GM18858 (cell line): ENCODE measurements around the gene CD81.

Source experiments
- ATAC-seq: cut with Tn5 transposase; IDR thresholded peaks from one replicate; pipeline ENCODE4 v1.9.1; 2021; ENCODE audit not compliant: unreplicated experiment

Gene CD81

DNA sequence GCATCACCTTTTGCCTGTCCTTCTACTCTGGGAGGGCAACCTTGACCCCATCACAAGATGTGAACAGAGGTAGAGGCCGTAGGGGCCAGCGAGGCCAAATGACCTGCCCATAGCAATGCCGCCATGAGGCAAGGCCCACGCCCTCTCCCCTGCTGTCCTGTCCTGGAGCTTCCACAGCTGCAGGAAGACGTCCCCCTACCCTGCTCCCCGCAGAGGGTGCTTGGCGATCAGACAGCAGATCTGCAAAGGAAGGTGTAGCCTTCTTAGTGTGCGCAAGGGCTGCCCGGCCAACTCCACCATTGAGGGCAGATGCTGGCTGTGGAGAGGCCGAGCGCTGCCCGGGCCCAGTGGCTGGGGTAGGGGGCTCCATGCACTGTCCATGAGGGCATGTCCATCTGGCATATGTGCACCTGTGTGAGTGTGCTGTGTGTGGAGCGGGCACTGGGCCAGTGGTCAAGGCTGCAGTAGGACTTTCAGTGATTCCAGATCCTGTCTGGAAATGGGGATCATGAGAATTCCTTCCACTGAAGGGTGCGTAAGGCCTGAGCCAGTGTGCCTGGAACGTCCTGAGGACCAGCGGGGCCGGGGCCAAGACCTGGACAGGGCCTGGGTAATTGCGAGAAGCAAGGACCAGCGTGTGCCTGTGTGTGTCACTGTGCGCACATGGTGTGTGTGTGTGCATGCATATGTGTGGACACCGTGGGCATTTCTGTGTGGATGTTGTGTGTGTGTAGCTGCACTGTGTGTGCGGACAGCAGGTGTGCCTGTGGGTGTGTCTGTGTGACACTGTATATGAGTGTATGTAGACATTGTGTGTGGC, 56.2 kb downstream of the CD81 start:
- ATAC-seq, result no peak

DNA sequence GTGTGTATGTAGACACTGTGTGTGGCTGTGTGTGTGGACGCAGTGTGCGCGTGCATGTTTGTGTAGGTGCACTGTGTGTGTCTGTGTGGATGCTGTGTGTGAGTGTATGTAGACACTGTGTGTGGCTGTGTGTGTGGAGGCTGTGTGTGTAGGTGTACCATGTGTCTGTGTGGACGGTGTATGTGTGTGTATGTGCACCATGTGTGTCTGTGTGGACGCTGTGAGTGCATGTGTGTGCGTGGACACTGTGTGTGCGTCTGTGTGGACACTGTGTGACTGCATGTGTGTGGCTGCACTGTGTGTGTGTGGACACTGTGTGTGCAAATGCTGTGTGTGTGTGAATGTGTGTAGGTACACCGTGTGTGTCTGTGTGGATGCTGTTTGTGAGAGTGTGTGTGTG, 56.9 kb downstream of the CD81 start:
- no peak for ATAC-seq

DNA sequence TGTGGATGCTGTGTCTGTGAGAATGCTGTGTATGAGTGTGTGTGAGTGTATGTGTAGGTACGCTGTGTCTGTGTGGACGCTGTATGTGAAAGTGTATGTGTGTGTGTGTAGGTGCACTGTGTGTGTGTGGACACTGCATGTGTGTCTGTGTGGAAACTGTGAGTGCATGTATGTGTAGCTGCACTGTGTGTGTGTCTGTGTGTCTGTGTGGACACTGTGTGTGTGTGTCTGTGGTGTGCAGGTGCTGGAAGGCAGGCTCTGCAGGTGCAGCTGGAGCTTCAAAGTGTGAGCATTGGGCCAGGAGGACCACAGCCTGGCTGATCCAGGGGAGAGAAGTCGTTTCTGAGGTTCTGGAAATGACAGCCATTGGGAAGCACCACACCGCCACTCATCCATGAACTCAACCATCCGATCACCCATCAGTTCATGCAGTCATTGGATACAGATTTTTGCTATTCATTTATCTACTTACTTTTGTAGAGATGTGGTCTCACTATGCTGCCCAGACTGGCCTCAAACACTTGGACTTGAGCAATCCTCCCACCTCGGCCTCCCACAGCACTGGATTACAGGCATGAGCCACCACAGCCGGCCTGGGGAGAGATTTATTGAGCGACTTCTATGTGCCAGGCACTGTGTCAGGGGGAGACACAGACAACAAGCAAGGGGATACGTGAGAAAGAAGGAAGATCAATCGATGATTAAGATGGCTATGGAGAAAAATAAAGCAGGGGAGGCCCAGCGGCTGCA, 57.6 kb downstream of the CD81 start:
- ATAC-seq, result no peak

DNA sequence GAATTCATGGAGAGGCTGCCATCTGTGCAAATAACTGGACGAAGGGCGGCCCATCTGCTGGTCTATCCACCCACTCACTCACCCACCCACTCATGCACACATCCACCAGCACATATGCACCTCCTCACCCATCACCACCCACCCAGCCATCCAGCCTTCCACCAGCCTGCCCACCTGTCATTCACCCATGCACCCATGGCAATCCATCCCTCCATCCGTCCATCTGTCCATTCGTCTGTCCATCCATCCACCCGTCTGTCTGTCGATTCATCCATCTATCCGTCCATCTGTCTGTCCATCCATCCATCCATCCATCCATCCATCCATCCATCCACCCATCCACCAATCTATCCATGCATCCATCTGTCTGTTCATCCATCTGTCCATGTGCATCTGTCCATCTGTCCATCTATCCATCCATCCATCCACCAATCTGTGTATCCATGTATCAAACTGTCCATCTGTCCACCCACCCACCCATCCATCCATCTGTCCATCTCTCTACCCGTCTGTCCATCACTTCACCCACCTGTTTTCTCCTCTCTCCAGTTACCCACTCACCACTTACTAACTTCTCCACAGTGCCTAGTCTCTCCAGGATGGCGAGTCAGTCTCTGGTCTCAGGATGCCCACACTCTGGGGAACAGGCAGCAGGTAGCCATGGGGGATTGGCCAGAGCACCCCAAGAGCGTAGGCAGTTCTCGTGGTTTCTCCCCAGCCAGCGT, 58.3 kb downstream of the CD81 start:
- no peak for ATAC-seq

DNA sequence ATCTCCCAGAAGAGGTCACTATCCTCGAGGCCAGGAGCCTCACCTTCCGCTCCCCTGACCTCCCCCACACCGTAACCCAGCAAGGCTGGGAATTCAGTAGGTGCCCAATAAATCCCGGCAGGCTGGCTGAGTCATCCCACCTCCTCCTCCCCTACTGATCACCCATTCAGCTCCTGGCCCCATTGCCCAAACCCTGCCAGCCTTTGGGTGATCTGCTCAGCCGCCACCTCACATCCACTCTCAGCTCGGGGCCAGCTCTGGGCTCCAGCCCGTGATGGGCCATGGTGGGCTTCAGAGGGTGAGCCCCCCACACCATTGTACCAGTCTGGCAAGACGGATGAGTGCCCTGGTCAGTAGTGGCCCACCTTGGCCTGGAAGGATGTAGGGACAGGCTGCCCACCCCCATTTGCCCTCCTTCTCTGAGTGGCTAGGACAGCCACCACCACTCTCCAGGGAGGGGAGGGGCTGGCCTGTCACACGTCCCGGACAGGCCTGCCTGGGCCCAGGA, 59.0 kb downstream of the CD81 start:
- no peak for ATAC-seq

DNA sequence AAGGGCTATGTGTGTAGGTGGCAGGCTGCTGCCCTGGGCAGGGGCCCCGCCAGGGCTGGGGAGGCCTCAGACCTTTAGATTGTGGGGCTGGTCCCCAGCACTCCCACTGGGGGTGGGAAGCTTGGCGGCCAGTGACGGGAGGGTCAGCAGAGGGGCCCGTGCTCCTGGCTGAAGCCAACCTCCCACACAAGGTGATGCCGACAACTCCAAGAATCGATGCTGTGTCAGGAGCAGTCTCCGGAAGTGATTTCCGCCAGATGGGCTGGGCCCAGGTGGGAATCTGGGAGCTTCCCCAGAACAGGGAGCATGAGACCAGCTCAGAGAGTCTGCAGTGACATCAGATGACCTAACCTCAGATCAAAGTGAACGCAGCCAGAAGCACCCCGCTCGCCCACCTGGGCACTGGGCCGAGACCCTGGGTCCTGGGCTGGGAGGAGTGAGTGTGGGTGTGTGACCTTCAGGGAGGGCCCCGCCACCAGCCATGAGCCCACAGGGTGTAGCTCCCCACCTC, 59.5 kb downstream of the CD81 start:
- no peak for ATAC-seq

DNA sequence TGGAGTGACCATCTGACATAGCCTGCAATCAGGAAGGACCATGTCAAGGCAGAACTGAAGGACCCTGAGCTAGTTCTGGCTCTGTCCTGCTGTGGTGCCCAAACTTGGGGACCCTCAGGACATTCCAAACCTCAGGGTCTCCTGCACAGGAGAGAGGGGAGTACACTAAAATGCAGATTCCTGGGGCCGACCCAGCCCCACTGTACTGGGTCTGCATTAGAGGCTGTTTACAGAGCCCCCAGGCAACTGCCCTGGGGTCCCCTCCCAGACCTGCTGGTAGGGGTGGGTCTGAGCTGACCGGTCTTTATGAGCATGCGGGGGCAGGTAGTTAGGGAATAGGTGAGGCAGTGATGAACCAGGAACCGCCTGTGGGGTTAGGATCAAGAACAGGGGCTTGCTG, 60.4 kb downstream of the CD81 start:
- ATAC-seq, result no peak

DNA sequence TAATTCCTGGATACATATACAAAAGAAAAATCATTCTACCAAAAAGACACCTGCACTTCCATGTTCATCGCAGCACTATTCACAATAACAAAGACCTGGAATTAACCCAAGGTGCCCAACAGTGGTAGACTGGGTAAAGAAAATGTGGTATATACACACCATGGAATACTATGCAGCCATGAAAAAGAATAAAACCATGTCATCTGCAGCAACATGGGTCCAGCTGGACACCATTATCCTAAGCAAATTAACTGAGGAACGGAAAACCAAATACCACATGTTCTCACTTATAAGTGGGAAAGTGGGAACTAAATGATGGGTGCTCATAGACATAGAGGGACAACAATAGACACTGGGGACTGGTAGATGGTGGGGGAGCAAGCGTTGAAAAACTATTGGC, 62.7 kb downstream of the CD81 start:
- ATAC-seq, result no peak

DNA sequence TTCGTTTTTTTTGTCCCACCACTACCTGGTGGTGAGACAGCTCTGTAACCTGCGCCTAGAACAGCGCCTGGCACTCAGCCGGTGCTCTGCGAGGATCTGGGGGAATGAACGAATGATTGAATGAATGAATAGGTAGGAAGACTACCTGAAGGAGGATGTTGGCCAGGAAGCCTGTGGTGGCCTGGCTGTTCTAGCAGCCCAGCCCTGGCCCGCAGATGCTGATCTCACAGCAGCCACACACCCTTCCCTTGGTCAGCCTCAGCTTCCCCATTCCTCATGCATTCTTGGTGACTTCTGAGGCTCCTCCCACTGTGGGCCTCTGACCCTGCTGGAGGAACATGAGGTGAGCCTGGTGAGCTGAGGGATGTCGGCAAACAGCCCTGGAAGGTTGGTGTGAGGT, 63.5 kb downstream of the CD81 start:
- no peak for ATAC-seq

DNA sequence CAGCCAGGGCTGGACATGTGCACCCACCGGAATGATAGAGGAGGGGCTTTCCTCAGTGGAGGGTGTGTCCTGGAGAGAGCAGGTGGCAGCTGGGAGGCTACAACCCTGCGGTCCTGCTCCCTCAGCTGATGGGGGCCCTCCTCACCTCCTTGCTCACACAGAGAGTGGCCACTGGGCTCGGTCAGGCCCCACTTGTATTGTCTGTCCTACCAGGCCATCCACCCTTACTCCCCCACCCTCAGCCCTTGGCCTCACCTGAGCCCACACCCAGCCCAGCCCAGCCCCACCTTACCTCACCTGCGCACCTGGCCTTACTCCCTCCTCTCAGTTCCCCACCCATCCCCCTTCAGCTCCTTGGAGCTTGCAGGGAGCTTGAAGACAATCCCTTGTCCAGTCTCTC, 64.1 kb downstream of the CD81 start:
- no peak for ATAC-seq

DNA sequence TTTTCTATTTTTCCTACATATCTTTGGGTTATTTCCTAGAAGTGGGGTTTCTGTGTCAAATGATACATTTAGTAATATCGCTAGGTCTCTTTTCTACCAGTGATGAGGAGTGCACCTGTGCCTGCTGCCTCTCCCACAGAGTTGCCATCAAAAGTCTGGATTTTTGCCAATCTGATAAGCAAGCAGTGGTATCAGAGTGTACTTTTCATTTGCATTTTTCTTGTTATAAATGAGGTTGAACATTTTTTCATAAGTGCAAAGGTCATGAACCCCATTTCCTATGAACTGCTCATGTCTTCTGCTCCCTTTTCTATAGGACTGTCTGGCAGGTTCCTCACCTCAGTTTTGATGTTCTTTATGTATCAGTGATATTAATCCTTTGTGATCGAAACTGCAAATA, 65.5 kb downstream of the CD81 start:
- ATAC-seq, result no peak

DNA sequence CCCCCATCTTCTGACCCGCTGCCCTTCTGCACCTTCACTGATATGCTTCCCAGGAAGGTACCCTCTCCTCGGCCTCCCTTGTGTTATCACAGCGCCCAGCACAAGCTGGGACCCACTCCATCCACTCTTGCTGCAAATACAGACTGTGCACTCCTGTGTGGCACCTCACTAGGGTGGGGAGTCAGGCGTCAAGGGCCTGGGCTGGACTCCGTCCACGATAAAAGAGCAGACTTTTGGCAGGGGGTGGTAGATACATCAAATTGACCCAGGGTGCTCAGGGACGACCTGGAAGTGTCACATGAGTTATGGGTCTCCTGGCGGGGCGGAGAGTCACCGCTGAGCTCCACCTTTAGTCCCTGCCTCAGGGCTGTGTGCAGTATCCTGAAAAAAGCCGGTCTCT, 66.3 kb downstream of the CD81 start:
- no peak for ATAC-seq

DNA sequence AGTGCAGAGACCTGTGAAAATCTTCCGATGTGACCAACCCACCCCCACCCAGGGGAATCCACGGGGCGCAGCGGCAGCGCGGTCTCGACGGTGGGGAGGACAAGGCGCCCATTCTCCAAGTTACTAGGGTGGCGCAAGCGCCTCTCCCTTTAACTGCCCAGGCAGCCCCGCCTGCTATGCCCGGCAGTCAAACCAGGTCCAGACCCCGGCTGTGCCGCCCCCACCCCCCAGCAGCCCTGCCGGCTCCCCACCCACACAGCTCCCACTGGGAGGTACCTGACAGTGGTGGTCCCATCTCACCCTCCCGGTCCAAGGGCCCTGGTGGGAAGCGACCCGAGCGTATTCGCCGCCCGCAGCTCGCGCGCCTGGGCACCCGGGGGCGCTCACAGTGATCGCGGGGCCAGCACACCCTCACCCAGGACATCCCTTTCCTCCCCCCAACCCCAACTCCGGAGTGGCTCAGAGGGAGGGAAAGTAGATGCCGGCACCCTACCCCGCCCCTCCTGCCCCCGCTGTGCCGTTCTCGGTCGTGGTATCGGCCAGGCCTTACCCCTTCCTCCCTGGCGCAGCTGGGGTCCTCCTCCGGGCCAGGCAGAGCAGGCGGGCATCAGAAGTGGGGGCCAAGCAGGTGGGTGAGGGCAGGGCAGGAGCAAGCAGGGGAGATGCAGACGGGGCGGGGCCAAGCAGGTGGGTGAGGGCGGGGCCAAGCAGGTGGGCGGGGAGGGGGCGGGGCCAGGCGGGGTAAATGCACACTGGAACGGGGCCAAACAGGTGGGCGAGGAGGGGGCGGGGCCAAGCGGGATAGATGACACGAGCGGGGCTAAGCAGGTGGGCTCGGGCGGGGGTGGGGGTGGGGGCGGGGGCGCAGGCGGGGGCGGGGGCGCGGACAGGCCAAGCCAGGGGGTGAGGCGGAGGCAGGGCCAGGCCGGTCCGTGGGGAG, 67.0 kb downstream of the CD81 start, which contains the start of gene TRPM5:
TSS of gene TRPM5 (minus strand) at position 634 of the 940 bp plus-strand sequence. CDS start 21,478 bp downstream, outside the sequence.
- ATAC-seq, result no peak

DNA sequence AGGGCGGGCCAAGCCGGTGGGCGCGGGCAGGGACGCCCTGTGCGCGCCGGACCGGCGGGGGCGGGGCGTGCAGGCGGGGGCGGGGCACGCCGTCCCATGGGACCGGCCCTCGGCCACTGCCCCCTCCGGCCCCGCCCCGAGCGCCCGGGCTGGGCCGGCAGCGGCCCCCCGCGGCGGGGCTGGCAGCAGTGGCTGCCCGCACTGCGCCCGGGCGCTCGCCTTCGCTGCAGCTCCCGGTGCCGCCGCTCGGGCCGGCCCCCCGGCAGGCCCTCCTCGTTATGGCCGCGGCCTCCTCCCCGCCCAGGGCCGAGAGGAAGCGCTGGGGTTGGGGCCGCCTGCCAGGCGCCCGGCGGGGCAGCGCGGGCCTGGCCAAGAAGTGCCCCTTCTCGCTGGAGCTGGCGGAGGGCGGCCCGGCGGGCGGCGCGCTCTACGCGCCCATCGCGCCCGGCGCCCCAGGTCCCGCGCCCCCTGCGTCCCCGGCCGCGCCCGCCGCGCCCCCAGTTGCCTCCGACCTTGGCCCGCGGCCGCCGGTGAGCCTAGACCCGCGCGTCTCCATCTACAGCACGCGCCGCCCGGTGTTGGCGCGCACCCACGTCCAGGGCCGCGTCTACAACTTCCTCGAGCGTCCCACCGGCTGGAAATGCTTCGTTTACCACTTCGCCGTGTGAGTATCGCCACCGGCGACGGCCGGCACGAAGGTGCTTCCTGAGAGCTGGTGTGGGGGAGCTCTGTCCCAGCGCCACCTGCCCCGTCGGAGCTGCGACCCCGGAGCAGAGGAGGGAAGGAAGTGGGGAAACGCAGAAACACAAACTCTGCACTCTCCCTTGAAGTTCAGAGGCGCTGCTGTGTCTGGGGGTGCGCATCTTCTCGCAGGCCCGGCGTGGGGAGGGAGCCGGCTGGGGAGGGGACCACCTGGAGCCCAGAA, 68.0 kb downstream of the CD81 start, which contains the start of gene KCNQ1:
TSS of gene KCNQ1 (plus strand) at position 188 of the 925 bp plus-strand sequence. CDS start at position 279, 91 bp downstream.
- no peak for ATAC-seq

DNA sequence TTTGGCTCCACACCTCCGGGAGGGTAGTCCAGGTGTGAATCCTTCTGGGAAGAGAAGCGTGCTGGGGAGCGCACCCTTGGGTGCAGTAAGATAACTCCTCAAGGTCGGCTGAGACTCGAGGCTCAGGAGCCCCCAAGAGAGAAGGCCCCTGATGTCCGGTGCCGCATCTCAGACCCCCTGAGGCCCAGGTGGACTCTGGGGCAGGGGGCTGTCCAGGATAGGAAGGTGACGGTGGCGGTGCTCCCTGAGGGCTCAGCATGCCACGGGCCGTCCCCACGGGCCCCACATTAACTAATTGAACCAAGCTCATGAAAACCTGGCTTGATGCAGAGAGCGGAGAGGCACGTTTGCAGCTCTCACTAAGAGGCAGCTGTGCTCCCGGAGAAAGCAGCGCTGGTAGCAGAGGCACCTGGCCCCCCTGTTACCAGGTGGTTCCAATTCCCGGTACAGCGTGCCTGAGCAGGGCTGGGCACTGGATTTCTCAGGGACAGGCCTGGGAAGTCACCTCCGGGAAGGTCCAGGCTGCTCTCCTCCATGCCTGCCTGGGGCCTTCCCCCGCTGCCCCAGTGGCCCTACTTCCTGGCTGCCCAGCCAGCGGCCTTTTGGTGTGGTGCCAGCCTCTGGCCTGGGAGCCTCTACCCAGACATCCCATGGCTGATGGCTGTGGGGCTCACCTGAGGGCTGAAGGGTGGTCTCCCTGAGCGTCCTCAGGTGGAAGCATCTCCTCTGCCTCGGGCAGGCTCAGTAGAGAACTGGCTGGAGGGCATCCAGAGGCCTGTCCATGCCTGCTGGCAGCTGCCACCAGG, 68.8 kb downstream of the CD81 start:
- no peak for ATAC-seq

DNA sequence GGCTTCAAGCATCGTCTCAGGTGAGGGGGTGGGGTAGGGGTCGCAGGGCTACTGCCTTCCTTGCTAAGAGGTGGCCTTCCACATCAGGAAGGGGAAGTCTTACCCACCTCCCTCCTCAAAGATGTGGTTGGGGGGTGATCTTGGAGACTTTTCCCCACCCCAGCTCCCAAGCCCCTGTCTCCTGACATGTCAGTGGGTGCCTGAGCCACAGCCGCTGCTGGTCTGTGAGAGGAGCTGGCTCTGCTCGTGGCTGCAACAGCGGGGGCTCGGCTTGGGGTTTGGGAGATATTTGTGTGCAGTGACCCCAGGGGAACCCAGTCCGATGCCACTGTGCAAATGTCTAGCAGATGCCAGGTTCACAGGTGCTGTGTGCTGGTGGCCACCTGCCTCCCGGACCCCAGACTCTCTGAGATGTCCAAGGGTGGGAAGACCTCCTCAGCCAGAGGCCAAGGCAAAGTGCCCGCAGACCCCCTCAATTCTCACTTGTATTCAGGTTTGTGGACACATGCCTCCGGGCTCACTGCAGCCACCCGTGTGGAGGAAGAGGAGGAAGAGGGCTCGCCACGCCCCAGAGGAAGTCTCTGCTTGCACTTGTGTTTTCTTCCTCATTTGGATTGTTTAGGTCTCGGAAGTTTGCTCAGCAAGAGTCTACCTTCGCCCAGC, 69.6 kb downstream of the CD81 start:
- ATAC-seq, result no peak
